ENCODE measurements around the gene INPP5D.

The INPP5D gene

DNA sequence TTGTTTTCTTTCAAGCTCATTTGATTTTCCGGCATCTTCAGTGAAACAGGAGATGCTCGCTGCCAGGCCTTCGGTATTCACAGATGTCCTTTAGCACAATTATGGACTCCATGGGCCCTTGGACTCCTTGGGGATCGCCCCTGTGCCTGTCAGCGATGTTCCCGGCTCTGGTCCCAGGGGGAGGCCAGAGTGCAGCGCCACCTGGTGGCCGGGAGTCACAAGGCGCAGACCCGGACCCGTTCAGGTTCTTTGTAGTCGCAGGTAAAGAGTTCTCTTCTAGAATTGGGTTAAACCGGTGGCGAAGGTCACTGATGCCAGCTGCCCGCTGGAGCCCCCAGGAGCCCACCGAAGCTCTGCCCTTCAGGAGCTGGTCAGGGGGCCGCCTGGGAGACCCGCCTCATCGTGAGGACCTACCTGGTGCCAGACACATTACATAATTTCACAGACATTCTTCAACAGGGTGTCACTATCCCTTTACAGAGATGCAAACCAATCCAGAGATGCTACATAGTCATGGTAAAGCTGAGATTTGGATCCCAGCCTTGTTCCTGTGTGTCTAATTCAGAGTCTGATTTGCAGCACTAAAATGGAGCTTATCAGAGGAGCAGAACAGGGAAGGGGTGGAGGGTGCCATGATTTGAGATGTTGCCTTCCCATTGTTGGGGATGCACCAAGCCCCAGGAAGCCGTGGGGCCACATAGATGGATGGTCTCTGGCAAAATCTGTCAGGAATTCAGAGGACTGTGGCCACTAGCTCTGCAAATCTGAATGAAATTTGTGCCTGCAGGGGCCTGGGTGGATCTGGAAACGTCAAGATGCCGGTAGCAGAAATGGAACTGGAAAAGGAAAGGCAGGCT lies 6.0 kb upstream of the INPP5D start:
- H3K27me3 ChIP-seq (ENCODE audit: insufficient read depth, low read length): peaks cover 3% of the 10 kb centered on the region; the same call in 1 of the 2 replicates
- no peaks in the 10 kb centered on the region for H4K20me1 ChIP-seq (ENCODE audit: insufficient read depth, low read length)
- no peaks in the 10 kb centered on the region for H3K79me2 ChIP-seq (ENCODE audit: insufficient read depth, low read length)
- no peak for TF ChIP-seq EZH2 (IDR thresholded peaks at IDR 0.05; ENCODE audit: borderline replicate concordance, low read length)
- peak; percentile 98 for TF ChIP-seq CTCF (IDR thresholded peaks at IDR 0.05; ENCODE audit: low read length)
- peaks cover 6% of the 10 kb centered on the region for H3K4me1 ChIP-seq (ENCODE audit: insufficient read depth, low read length, severe bottlenecking)
- no peaks in the 10 kb centered on the region for H3K9me2 ChIP-seq (ENCODE audit: low read depth, low read length)
- no peaks in the 10 kb centered on the region for H3K36me3 ChIP-seq (ENCODE audit: insufficient read depth, low read length)
- no peak overlapping the region for H3K27ac ChIP-seq (ENCODE audit: low read depth, low read length, poor library complexity, severe bottlenecking)
- no peak overlapping the region for H2AFZ ChIP-seq (ENCODE audit: low read length)
- no peak overlapping the region for H3K9ac ChIP-seq (ENCODE audit: low read length)
- H3K9me3 ChIP-seq (ENCODE audit: low read length): no peaks in the 10 kb centered on the region
- 0 out of 2 replicates have a peak overlapping the region, but pooled peaks have one; percentile 22 for H3K4me2 ChIP-seq (ENCODE audit: low read length)
- no peak overlapping the region for H3K4me3 ChIP-seq (ENCODE audit: low read depth, low read length, poor library complexity, severe bottlenecking)
- H3F3A ChIP-seq (ENCODE audit: insufficient read depth, low read length): no peaks in the 10 kb centered on the region

GRCh38 chr2:233055362-233055761 lies 4.8 kb upstream of the INPP5D start:
- Histone ChIP-seq H4K20me1 (ENCODE audit: insufficient read depth, low read length) (no peaks in the 10 kb centered on the region), H3K4me2 (ENCODE audit: low read length) (no peak overlapping the region), H3K27ac (ENCODE audit: low read depth, low read length, poor library complexity, severe bottlenecking) (no peak overlapping the region), H3K36me3 (ENCODE audit: insufficient read depth, low read length) (no peaks in the 10 kb centered on the region), H3K9me3 (ENCODE audit: low read length) (no peaks in the 10 kb centered on the region), H3K9me2 (ENCODE audit: low read depth, low read length) (no peaks in the 10 kb centered on the region), H3K79me2 (ENCODE audit: insufficient read depth, low read length) (no peaks in the 10 kb centered on the region), H3K4me1 (ENCODE audit: insufficient read depth, low read length, severe bottlenecking) (peaks cover 14% of the 10 kb centered on the region), H2AFZ (ENCODE audit: low read length) (no peak overlapping the region), H3K9ac (ENCODE audit: low read length) (no peak overlapping the region), H3K4me3 (ENCODE audit: low read depth, low read length, poor library complexity, severe bottlenecking) (no peak overlapping the region), H3F3A (ENCODE audit: insufficient read depth, low read length) (no peaks in the 10 kb centered on the region), H3K27me3 (ENCODE audit: insufficient read depth, low read length) (peaks cover 3% of the 10 kb centered on the region; the same call in 1 of the 2 replicates)
- TF ChIP-seq CTCF (IDR thresholded peaks at IDR 0.05; ENCODE audit: low read length) (no peak), EZH2 (IDR thresholded peaks at IDR 0.05; ENCODE audit: borderline replicate concordance, low read length) (no peak)

DNA sequence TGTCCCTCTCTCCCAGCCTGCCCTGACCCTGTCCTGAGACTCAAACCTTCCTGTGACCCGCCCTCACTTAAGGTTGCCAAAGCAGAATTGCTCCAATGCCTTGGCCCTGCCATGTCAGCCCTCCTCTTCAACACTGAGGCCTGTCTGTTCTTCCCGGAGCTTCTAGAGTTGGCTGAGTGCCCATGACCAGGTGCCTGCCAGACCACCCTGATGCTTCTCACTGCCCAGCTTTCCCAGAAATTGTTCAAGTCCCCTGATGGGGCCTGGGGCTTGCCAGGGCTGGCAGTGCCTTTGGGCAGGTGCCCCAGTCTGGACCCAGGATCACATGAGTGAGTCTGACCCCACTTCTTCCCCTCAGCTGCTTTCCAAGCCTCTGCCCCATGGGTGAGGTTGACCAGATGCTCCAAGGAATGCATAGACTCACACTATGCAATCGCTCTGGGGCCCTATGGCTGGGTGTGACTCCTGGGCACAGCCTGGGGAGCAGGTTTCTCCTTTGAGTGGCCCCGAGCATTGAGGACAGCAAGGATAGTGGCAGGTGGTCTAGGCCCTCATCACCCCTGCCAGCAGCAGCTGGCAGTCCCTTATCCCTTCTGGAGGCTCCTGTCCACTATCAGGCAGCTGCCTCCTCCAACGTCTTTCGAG lies 3.1 kb upstream of the INPP5D start:
- Histone ChIP-seq H3K9me2 (ENCODE audit: low read depth, low read length) (no peaks in the 10 kb centered on the region), H3K4me3 (ENCODE audit: low read depth, low read length, poor library complexity, severe bottlenecking) (no peak overlapping the region), H3K4me2 (ENCODE audit: low read length) (no peak overlapping the region), H3K27ac (ENCODE audit: low read depth, low read length, poor library complexity, severe bottlenecking) (no peak overlapping the region), H3K9me3 (ENCODE audit: low read length) (no peaks in the 10 kb centered on the region), H3K9ac (ENCODE audit: low read length) (no peak overlapping the region), H2AFZ (ENCODE audit: low read length) (no peak overlapping the region), H3F3A (ENCODE audit: insufficient read depth, low read length) (no peaks in the 10 kb centered on the region), H3K4me1 (ENCODE audit: insufficient read depth, low read length, severe bottlenecking) (peaks cover 23% of the 10 kb centered on the region), H4K20me1 (ENCODE audit: insufficient read depth, low read length) (no peaks in the 10 kb centered on the region), H3K36me3 (ENCODE audit: insufficient read depth, low read length) (peaks cover 3% of the 10 kb centered on the region; the same call in 1 of the 2 replicates), H3K27me3 (ENCODE audit: insufficient read depth, low read length) (peaks cover 3% of the 10 kb centered on the region; the same call in 1 of the 2 replicates), H3K79me2 (ENCODE audit: insufficient read depth, low read length) (no peaks in the 10 kb centered on the region)
- no peak for TF ChIP-seq EZH2 (IDR thresholded peaks at IDR 0.05; ENCODE audit: borderline replicate concordance, low read length)
- no peak for TF ChIP-seq CTCF (IDR thresholded peaks at IDR 0.05; ENCODE audit: low read length)

Data from OCI-LY1 (cell line).